Measurements from ENCODE around the gene UBR2.
"Not testable (repeated sequence)": the region's sequence is repeated elsewhere in the genome, so short reads cannot be mapped to it uniquely, and the experiment has no call there.

UBR2 gene

GRCh38 chr6:42555477-42556457 lies 8.1 kb upstream of the UBR2 start:
- DNase-seq, result peak; percentile 20

GRCh38 chr6:42556462-42556861 lies 7.4 kb upstream of the UBR2 start:
- DNase-seq, result no peak

GRCh38 chr6:42559276-42559675 lies 4.6 kb upstream of the UBR2 start:
- not testable (repeated sequence) for DNase-seq

GRCh38 chr6:42561986-42562385 lies 1.8 kb upstream of the UBR2 start:
- no peak for DNase-seq

- DNase-seq, result no peak
These were observed 932 bp upstream of the UBR2 start for GRCh38 chr6:42562788-42563405.

GRCh38 chr6:42564506-42564825 lies 637 bp downstream of the UBR2 start:
- no peak for DNase-seq

GRCh38 chr6:42565823-42566613 lies 2.2 kb downstream of the UBR2 start:
- DNase-seq, result no peak

- DNase-seq, result no peak
These were observed 2.9 kb downstream of the UBR2 start for GRCh38 chr6:42566614-42567208.

GRCh38 chr6:42567237-42567636 lies 3.4 kb downstream of the UBR2 start:
- not testable (repeated sequence) for DNase-seq

- no peak for DNase-seq
These were observed 5.5 kb downstream of the UBR2 start for GRCh38 chr6:42569102-42570028.

GRCh38 chr6:42571611-42572342 lies 7.9 kb downstream of the UBR2 start:
- no peak for DNase-seq

- DNase-seq, result peak; percentile 26
These were observed 8.7 kb downstream of the UBR2 start for GRCh38 chr6:42572523-42572922.

GRCh38 chr6:42576538-42576937 lies 12.7 kb downstream of the UBR2 start:
- not testable (repeated sequence) for DNase-seq

GRCh38 chr6:42598300-42598699 lies 34.5 kb downstream of the UBR2 start:
- no peak for DNase-seq

GRCh38 chr6:42599558-42599957 lies 35.7 kb downstream of the UBR2 start:
- no peak for DNase-seq

GRCh38 chr6:42604150-42604549 lies 40.3 kb downstream of the UBR2 start:
- DNase-seq, result no peak

GRCh38 chr6:42604699-42605098 lies 40.9 kb downstream of the UBR2 start:
- not testable (repeated sequence) for DNase-seq

- no peak for DNase-seq
These were observed 46.6 kb downstream of the UBR2 start for GRCh38 chr6:42610416-42610815.

- no peak for DNase-seq
These were observed 51.7 kb downstream of the UBR2 start for GRCh38 chr6:42615518-42615917.

GRCh38 chr6:42616716-42617115 lies 52.9 kb downstream of the UBR2 start:
- DNase-seq, result no peak

- DNase-seq, result no peak
These were observed 54.3 kb downstream of the UBR2 start for GRCh38 chr6:42618105-42618504.
